Ascending aorta (tissue), 2 donors: Measurements from ENCODE around the gene CHTF8. TPM values are rescaled to one million over a fixed set of nuclear protein-coding genes. Genes with fewer than 3 reads are reported as not detected.
"Not testable (repeated sequence)": the region's sequence is repeated elsewhere in the genome, so short reads cannot be mapped to it uniquely, and the experiment has no call there.

ENCODE experiments used
- DNase-seq, 2 donors: peaks; one replicate each; pipeline ENCODE4 v3.0.0-alpha.2; 2019; ENCODE audit warnings: low spot score in 2 of 2
- H3K27ac ChIP-seq, 2 donors: fragments of 200-600 bp; sonication (generic); one replicate each; pipeline ENCODE4 v1.5.1; 2016 to 2017; ENCODE audit warnings: mild to moderate bottlenecking in 1 of 2
- H3K27me3 ChIP-seq: fragments of 200-600 bp; sonication (generic); one replicate; pipeline ENCODE4 v1.5.1; 2017
- H3K36me3 ChIP-seq, 2 donors: fragments of 200-600 bp; sonication (generic); one replicate each; pipeline ENCODE4 v1.5.1; 2016
- H3K4me1 ChIP-seq, 2 donors: fragments of 200-600 bp; sonication (generic); one replicate each; pipeline ENCODE4 v1.5.1; 2016 to 2017; ENCODE audit warnings: mild to moderate bottlenecking in 1 of 2
- H3K4me3 ChIP-seq, 2 donors: fragments of 200-600 bp; sonication (generic); one replicate each; pipeline ENCODE4 v1.5.1; 2016 to 2017; ENCODE audit warnings: mild to moderate bottlenecking in 1 of 2
- H3K9me3 ChIP-seq, 2 donors: fragments of 200-600 bp; sonication (generic); one replicate each; pipeline ENCODE4 v1.5.1; 2016
- intact Hi-C: fragments of 100-400 bp; cut with DNase I; formaldehyde crosslinking; loops from one replicate; pipeline ENCODE4 v1.15.1; 2023
- total RNA-seq: library from RNA; depleted of rRNA; stranded (reverse); fragments of >200 nt; gene quantifications from one replicate; pipeline ENCODE4 v1.1.0, GENCODE V29; 2016
- TF ChIP-seq, protein P1 (sequence below), 3 experiments: fragments of 200-600 bp in 2 of 3; fragments of 450-650 bp in 1 of 3; sonication (generic) in 2 of 3; IDR thresholded peaks; one replicate each; pipeline ENCODE4 v1.5.1; 2016 to 2019; ENCODE audit warnings: antibody characterized with exemption in 3 of 3, mild to moderate bottlenecking in 1 of 3, moderate library complexity in 1 of 3

CHTF8 gene
- total RNA-seq, 1 donor from 2014 or later = 41.3 TPM

GRCh38 chr16:69145658-69146057 lies 13.3 kb upstream of the CHTF8 start:
- peaks cover 0 to 10% of the 10 kb centered on the region in 2 donors for H3K4me1 ChIP-seq
- no peak overlapping the region for H3K4me3 ChIP-seq
- intact Hi-C loops = no loop called here
- peak overlapping the region; percentile 65 to 67 for H3K27ac ChIP-seq
- TF ChIP-seq, protein P1, sequence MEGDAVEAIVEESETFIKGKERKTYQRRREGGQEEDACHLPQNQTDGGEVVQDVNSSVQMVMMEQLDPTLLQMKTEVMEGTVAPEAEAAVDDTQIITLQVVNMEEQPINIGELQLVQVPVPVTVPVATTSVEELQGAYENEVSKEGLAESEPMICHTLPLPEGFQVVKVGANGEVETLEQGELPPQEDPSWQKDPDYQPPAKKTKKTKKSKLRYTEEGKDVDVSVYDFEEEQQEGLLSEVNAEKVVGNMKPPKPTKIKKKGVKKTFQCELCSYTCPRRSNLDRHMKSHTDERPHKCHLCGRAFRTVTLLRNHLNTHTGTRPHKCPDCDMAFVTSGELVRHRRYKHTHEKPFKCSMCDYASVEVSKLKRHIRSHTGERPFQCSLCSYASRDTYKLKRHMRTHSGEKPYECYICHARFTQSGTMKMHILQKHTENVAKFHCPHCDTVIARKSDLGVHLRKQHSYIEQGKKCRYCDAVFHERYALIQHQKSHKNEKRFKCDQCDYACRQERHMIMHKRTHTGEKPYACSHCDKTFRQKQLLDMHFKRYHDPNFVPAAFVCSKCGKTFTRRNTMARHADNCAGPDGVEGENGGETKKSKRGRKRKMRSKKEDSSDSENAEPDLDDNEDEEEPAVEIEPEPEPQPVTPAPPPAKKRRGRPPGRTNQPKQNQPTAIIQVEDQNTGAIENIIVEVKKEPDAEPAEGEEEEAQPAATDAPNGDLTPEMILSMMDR (IDR thresholded peaks at IDR 0.05) = no peak
- no peaks in the 10 kb centered on the region for H3K9me3 ChIP-seq
- DNase-seq = peak in 1 of 2 donors; percentile 81
- H3K36me3 ChIP-seq = peaks cover 19 to 53% of the 10 kb centered on the region in 2 donors
- no peaks in the 10 kb centered on the region for H3K27me3 ChIP-seq

GRCh38 chr16:69143116-69143515 lies 10.7 kb upstream of the CHTF8 start:
- intact Hi-C loops = no loop called here
- TF ChIP-seq, protein P1 (IDR thresholded peaks at IDR 0.05) = no peak
- H3K36me3 ChIP-seq = peaks cover 21 to 58% of the 10 kb centered on the region in 2 donors
- DNase-seq = no peak
- peaks cover 0 to 10% of the 10 kb centered on the region in 2 donors for H3K4me1 ChIP-seq
- no peak overlapping the region for H3K27ac ChIP-seq
- no peaks in the 10 kb centered on the region for H3K9me3 ChIP-seq
- H3K27me3 ChIP-seq = no peaks in the 10 kb centered on the region
- H3K4me3 ChIP-seq = no peak overlapping the region

DNA sequence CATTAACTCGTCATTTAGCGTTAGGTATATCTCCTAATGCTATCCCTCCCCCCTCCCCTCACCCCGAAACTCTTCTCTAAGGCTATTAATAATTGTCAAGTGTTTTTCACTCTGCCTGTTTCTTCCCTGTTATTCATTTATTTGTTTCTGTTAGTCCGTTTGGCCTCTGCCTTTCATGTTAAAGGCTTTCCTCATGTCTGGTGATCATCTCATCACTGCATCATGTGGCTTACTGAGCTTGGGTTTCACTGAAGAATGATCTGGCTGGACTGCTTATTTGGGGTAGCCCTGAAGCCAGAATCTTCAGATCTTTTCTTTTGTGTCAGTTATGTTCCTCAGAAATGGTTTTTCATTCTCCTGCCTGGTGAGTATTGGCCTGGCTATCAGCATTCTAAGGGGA lies 9.5 kb upstream of the CHTF8 start:
- no peaks in the 10 kb centered on the region for H3K9me3 ChIP-seq
- intact Hi-C loops = no loop called here
- TF ChIP-seq, protein P1 (IDR thresholded peaks at IDR 0.05) = no peak
- peaks cover 21 to 67% of the 10 kb centered on the region in 2 donors for H3K36me3 ChIP-seq
- peaks cover 0 to 10% of the 10 kb centered on the region in 2 donors for H3K4me1 ChIP-seq
- H3K4me3 ChIP-seq = no peak overlapping the region
- no peak for DNase-seq
- no peaks in the 10 kb centered on the region for H3K27me3 ChIP-seq
- H3K27ac ChIP-seq = no peak overlapping the region

- TF ChIP-seq, protein P1 (IDR thresholded peaks at IDR 0.05) = no peak
- Histone ChIP-seq H3K27me3 (no peaks in the 10 kb centered on the region), H3K9me3 (no peaks in the 10 kb centered on the region), H3K27ac (no peak overlapping the region), H3K4me3 (no peak overlapping the region), H3K36me3 (peaks cover 21 to 70% of the 10 kb centered on the region in 2 donors), H3K4me1 (peaks cover 0 to 7% of the 10 kb centered on the region in 2 donors)
- no peak for DNase-seq
- intact Hi-C loops = no loop called here
These were observed 8.6 kb upstream of the CHTF8 start for GRCh38 chr16:69141014-69141413.

DNA sequence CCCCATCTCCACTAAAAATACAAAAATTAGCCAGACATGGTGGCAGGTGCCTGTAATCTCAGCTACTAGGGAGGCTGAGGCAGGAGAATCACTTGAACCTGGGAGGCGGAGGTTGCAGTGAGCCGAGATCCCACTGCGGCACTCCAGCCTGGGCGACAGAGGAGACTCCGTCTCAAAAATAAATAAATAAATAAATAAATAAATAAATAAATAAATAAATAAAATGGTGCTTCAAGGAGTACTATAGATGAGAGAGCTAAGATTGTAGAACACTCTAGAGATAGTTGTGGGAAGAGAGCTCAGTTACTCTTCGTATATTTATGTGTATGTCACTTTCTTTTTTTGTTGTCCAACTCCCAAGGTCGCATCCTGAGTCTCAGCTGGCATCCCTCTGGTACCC lies 7.1 kb upstream of the CHTF8 start:
- H3K9me3 ChIP-seq, H3K4me1 ChIP-seq, H3K4me3 ChIP-seq, H3K27me3 ChIP-seq, DNase-seq, H3K27ac ChIP-seq, intact Hi-C loops: not testable (repeated sequence)
- peaks cover 21 to 66% of the 10 kb centered on the region in 2 donors for H3K36me3 ChIP-seq

- peaks cover under 1 to 3% of the 10 kb centered on the region in 2 donors for H3K4me1 ChIP-seq
- intact Hi-C loops = no loop called here
- no peak overlapping the region for H3K4me3 ChIP-seq
- no peak for DNase-seq
- TF ChIP-seq, protein P1 (IDR thresholded peaks at IDR 0.05) = no peak
- H3K36me3 ChIP-seq = peaks cover 21 to 58% of the 10 kb centered on the region in 2 donors
- no peaks in the 10 kb centered on the region for H3K27me3 ChIP-seq
- no peak overlapping the region for H3K27ac ChIP-seq
- no peaks in the 10 kb centered on the region for H3K9me3 ChIP-seq
These were observed 6.2 kb upstream of the CHTF8 start for GRCh38 chr16:69138608-69139007.
